Fibroblast of peridontal ligament (primary cell): Measurements from ENCODE around the gene PROM1.

Source experiments
- DNase-seq: peaks from one replicate; pipeline ENCODE4 v3.0.0-alpha.2; 2010; ENCODE audit errors: extremely low read depth

The PROM1 gene

GRCh38 chr4:16083241-16084191 is at the start of gene PROM1:
TSS of gene PROM1 (minus strand) at chr4:16084023. CDS start at chr4:16075906, 8,117 bp downstream.
- DNase-seq = no peak

DNA sequence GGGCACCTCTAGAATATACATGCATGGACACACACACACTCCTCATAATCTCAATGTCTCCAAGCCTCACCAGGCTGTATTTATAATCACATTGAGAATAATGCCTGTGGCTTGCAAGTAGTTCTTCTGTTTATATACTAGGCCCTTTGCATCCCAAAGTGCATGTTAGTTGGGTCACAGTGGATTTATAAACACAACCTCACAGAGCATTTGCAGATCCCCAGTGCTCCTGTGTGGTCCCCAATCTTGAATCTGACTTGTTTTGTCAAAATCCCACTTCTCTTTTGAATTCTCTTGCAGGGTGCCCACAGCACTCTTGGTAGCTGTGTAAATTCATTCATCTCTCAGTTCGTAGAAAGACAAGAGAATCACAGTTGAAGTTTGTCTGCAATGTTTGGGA is 49.6 kb upstream of the PROM1 start:
- no peak for DNase-seq

GRCh38 chr4:16131293-16131692 is 47.5 kb upstream of the PROM1 start:
- DNase-seq = no peak

DNA sequence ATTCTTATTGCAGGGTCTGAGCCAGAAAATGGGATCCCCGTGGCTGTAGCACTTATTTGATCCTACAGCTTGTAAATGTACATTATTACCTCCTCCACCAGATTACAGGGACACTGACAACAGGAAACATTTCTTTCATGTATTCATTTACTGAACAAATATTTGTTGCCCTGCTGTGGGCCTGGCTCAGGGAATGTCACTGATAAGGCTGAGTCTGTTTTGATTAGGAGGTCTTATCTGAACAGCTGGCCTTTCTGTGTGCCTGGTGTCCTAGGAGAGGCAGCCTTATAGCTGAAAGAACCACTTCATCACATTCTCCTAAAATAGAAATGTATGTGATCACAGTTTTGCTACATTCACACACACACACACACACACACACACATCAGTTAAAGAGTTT is 45.5 kb upstream of the PROM1 start:
- DNase-seq = no peak

DNA sequence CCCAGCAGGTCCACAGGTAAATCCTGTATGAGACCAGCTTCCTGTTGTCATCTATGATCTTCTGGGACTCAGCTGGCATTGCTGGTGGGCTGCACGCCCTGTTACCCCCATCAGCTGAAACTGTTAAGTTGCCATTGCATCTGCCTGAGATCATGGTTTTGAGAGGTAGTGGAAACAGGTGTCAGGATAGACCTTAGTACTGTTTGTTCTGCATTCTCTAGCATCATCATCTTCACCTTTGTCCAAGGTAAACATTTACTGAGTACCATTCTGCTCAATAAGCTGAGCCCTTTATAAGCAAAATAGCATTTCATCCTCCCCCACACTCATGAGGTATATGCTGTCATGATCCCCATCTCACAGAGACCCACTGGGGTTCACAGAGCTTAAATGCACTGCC is 42.9 kb upstream of the PROM1 start:
- no peak for DNase-seq

DNA sequence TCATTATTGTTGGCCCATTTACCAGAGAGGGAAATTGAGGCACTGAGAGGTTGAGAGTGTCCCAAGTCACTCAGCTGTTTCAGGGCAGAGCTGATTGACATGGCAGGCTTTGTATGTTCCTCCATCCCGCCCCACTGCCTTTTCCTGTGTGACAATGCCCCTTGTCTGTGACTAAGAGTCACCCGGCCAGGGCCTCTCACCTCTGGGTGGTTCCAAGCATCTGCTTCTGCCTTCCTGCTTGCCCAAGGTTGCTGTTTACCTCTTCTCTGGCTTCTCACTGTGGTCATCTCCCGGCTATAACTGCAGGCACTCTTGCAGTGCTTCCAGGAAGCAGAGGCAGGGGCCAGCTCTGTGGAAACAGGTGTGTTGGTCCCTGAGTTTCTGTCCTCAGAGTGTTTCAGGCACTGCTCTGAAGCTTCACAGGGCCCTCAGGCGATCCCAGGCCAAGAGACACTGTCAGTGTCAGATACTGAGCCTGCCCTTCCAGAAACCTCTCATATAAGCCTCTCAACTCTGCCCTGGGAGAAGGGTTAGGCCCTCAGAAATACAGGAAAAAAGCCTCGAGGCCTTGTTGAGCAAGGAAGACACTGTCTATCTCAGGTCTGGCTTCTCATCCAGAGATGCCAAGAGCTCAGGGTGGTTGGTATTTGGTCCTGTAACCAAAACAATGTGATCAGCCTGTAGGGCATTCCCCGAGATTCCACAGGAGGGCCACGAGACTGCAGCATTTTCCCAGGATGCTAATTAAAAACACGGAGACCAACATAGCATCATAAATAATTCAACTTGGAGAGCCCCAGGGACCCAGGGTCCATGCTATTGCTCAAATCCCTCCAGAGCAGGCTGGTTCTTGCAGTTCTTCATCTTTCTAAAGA is 42.0 kb upstream of the PROM1 start:
- peak; percentile 5 for DNase-seq

DNA sequence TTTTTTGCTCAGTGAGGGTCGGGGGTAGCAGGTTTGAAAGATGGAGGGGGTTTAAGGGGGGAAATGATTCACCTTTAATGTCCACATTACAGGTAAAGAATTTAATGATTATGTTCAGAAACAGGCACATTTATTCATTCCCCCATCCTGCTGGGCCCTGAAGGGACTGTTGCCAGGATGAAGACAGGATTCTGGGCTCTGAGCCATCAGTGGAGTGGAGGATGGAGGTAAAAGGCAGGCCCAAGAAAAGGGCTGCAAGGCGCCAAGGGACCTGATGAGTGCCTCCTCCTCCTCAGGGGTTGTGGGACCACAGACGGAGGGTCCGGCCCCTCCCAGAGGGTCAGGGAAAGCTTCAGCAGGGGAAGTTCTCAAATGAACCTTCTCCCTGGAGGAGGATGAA is 40.4 kb upstream of the PROM1 start:
- DNase-seq = no peak

DNA sequence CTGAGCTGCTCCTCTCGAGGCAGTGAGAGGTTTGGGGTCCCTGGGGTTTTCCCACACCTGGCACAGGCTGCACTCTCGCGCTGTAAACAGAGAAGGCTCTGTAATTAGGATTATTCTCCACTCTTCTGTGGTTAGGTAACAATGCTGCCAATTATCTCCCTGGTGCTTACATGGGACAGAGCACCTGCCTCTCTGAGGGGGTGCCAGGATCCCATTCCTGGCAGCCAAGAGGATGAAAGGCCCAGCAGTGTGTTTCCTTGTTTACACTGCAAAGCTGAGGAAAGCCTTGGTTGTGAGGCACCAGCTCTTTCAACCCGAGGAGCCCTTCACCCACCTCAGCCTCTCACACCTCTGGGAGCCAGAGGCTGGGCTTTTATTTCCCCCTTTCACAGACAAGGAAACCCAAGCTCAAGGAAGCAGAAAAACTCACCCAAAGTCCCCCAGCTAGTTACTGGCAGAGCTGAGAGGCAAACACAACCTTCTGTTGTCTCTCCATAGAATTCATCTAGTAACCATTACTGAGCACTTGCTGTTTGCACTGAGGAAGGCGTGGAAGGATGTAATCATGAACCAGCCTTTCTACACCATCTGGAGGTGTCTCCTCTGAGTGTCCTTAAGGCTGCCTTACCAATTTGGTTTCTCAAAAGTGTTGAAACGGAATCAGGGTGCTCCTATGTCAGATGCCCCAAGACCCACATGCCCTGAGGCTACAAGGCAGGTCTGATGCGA is 39.7 kb upstream of the PROM1 start:
- no peak for DNase-seq

- DNase-seq = no peak
Observed at GRCh38 chr4:16122784-16123183, 39.0 kb upstream of the PROM1 start.

DNA sequence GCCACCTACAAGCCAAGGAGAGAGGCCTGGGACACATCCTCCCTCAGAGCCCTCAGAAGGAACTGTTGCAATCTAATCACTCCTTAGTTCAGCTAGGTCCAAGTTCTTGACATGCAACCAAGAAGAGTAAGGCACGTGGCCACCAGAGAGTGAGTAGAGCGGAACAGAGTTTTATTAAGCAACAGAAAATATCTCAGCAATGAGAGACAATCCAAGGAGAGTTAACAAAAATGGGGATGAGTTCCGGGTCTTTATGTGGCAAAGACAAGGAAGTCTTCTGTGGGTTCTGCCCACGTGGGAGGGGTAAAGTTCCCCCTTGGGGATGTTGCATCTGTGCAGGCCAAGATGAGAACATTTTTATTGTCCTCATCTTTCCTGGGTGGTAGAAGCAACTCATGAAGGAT is 38.5 kb upstream of the PROM1 start:
- DNase-seq = no peak

DNA sequence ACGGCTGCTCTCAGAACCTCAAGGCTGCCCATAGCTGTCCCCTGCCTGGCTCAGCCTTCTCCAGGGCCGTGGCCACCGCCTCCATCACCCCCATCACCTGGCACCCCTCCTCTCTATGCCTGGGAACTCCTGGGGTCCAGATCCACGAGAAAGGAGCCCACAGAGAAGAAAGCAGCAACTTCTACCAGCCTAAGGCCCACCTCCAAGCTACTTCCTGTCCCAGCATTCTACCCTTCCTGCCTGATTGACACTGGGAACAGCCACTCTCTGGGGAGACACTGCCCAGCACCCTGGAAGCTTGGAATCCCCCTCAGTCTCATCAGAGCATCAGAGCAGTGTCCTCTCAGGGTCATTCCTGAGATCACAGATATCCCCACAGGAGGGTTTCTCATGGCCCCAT is 36.9 kb upstream of the PROM1 start:
- no peak for DNase-seq

GRCh38 chr4:16119981-16120380 is 36.2 kb upstream of the PROM1 start:
- no peak for DNase-seq

- no peak for DNase-seq
Observed at GRCh38 chr4:16118090-16118489, 34.3 kb upstream of the PROM1 start.

DNA sequence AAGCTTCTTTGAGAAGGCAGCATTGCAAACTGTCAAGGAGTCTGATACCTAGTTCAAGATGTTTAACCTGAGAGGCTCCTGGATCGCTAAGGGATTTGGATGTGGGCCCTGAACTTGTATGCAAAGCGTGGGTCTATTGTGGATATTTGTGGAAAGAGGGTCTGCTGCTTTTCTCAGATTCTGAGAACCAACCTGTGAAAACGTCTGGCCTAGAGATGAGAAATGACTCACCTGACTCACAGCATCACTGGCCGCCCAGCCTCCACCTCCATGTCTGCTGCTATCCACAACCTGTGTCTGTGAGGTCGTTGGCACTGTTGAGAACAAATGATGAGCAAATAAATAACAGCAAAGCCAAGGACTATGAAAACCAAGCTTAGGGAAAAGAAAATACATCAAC is 33.3 kb upstream of the PROM1 start:
- DNase-seq = no peak

- DNase-seq = no peak
Observed at GRCh38 chr4:16116493-16116990, 32.7 kb upstream of the PROM1 start.

DNA sequence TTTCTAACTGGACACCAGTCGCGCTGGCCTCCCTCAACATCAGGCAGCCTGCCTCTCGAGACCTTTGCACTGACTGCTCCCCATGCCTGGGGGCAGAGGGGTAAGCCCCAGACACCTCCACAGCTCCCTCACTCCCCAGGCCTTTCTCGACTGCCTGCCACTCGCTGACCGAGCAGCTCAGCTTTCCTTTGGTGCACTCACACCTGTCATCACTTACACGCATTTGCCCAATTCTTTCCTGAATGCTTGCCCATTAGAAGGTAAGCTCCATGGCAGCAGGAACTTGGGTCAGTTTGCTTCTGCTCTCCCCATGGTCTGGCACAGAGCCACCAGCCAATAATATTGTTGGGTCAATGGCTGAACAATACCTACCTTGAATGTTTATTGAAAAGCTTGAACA is 32.2 kb upstream of the PROM1 start:
- no peak for DNase-seq

DNA sequence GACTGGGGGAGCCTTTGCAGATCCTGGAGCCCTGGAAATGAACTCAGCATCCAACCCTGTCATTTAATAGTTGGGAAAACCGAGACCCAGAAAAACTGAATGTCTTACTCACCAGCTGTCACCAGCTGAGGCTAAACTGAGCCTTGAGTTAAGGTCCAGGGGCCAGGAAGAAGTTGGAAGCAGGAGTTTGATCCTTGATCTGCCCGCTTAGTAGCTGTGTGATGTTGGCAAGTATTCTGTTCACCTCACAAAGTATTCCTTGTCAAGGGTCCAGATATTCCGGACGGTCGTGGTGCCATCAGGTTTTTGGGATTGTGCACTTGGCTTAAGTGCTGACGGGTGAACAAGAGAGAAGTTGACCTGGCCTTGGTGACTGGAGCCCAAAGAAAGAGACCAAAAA is 30.7 kb upstream of the PROM1 start:
- DNase-seq = no peak

- no peak for DNase-seq
Observed at GRCh38 chr4:16113741-16114140, 29.9 kb upstream of the PROM1 start.

- DNase-seq = no peak
Observed at GRCh38 chr4:16111533-16111932, 27.7 kb upstream of the PROM1 start.

GRCh38 chr4:16110661-16111290 is 27.0 kb upstream of the PROM1 start:
- DNase-seq = no peak

GRCh38 chr4:16110199-16110598 is 26.4 kb upstream of the PROM1 start:
- DNase-seq = no peak
